Muscle layer of duodenum (tissue), 2 donors: ENCODE results near the gene LEMD3.

Experiments
- H3K27ac ChIP-seq: one replicate; pipeline ENCODE4 v1.7.0; 2013; ENCODE audit warnings: mild to moderate bottlenecking, low read length
- H3K27me3 ChIP-seq: one replicate; pipeline ENCODE4 v1.7.0; 2013; ENCODE audit warnings: low read depth, mild to moderate bottlenecking, control low read depth, low read length
- H3K36me3 ChIP-seq, 2 donors: one replicate each; pipeline ENCODE4 v1.7.0; 2013; ENCODE audit warnings: low read length in 2 of 2, control low read depth in 1 of 2, mild to moderate bottlenecking in 1 of 2; ENCODE audit not compliant: insufficient read depth in 2 of 2, control insufficient read depth in 1 of 2
- H3K4me1 ChIP-seq, 2 donors: one replicate each; pipeline ENCODE4 v1.7.0; 2013; ENCODE audit warnings: low read length in 2 of 2, mild to moderate bottlenecking in 2 of 2, control low read depth in 1 of 2, moderate library complexity in 1 of 2; ENCODE audit not compliant: insufficient read depth in 2 of 2, control insufficient read depth in 1 of 2
- H3K4me3 ChIP-seq, 2 donors: one replicate each; pipeline ENCODE4 v1.7.0; 2013; ENCODE audit warnings: low read length in 2 of 2, low read depth in 1 of 2, mild to moderate bottlenecking in 1 of 2
- H3K9me3 ChIP-seq, 2 donors: one replicate each; pipeline ENCODE4 v1.7.0; 2013; ENCODE audit warnings: low read length in 2 of 2, control low read depth in 1 of 2, mild to moderate bottlenecking in 1 of 2; ENCODE audit not compliant: control insufficient read depth in 1 of 2
- donor health status: healthy.

The LEMD3 gene

DNA sequence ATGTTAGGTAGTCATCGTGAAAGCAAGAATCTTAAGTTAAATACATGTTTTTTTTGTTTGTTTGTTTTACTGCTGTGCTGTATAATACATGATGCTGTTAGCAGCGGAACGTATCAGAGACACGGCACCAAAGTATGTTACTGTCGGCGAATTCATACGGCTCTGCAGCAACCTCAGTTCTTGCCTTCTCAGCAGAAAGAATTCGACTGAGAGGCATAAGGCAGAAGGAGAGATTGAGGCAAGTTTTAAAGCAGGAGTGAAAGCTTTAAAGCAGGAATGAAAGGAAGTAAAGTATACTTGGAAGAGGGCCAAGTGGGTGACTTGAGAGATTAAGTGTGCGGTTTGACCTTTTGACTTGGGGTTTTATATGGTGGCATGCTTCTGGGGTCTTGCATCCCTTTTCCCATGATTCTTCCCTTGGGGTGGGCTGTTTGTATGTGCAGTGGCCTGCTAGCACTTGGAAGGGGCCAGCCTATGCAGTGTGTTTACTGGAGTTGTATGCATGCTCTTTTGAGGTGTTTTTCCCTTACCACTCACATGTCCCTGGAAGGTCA is 23.7 kb downstream of the LEMD3 start:
- Histone ChIP-seq H3K4me3 (no peak overlapping the region), H3K4me1 (peaks cover 0 to 28% of the 10 kb centered on the region in 2 donors), H3K27ac (no peak overlapping the region), H3K36me3 (no peaks in the 10 kb centered on the region), H3K9me3 (no peaks in the 10 kb centered on the region), H3K27me3 (no peaks in the 10 kb centered on the region)

DNA sequence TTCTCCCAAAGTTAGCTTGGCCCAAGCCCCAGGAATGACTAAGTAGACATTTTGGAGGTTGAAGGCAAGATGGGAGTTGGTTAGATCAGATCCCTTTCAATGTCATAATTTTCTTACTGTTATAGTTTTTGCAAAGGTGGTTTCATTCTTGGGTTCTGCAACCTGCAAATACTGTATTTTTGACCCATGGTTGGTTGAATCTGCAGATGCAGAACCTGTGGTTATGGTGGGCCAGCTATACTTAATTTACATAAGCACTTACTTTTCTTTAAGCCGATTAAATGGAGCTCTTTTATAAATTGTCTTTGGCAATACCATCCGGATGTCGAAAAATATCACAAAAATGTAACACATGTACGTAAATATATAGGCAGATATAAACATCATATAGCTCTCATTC is 25.6 kb downstream of the LEMD3 start:
- Histone ChIP-seq H3K36me3 (no peaks in the 10 kb centered on the region), H3K27me3 (no peaks in the 10 kb centered on the region), H3K9me3 (no peaks in the 10 kb centered on the region), H3K27ac (no peak overlapping the region), H3K4me1 (peaks cover 0 to 16% of the 10 kb centered on the region in 2 donors), H3K4me3 (no peak overlapping the region)

DNA sequence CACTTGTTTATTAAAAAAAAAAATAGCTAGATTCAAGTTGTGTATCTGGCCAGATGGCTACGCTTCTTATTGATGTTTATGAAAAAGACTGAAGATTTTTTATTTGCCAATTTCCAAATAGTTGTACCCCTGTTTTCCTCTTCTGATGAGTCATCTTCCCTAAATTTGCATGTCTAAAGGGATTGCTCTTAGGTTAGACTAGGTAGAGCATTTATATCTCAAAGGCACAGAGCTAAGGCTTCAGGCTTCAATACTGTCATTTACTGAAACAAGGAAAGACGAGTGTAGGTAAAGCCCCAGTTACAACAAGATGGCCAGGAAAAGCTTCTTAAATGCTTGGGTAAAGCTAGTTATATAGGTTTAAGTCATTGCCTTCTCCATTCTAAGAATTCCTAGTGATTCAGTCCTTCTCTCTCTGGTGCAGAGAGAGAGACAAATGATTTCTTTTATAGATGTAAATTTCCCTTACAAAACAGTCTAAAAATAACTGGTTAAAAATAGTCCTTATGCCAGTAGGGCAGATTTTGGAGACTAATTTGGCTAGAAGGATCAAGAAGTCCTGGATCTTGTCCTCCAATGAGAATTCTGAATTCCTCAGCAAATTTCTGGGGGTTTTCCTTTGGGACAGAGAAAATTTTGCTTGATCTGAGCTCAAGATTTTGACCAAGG is 26.1 kb downstream of the LEMD3 start:
- Histone ChIP-seq H3K4me3 (no peak overlapping the region), H3K27ac (no peak overlapping the region), H3K27me3 (no peaks in the 10 kb centered on the region), H3K9me3 (no peaks in the 10 kb centered on the region), H3K36me3 (no peaks in the 10 kb centered on the region), H3K4me1 (peaks cover 0 to 16% of the 10 kb centered on the region in 2 donors)

DNA sequence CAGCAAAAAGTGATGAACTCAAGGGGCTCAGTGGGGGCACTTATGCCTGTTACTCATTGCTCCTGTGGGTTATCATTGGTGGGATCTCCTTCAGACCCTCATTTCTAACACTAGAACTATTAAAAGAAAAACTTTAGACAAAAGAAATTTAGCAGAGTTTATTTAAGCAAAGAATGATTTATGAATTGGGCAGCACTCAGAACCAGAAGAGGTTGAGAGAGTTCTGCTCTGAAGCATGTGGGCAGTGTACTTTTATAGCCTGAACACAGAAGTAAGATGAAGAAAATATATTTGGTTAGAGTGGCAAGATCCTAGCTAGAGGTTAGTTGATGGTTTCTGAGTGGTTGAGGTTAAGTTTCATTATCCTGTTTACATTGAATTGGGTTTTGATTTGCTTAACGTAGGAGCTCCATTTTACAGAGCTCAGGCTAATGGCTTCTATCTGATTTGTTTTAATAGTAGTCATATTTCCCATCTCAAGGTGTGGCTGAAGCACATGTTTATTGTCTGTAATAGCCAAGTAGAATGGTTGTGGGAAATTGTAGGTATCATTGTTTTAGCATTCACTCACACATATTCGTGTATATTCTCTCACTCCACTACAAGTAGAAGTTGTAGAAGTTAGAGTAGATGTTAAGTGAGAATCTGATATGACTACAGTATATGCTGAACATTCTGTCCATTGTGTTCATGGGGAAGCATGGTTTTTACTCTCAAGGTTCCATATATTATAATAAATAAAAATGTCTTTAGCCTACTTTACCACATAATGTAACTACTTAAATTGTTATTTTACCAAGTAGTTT is 27.6 kb downstream of the LEMD3 start:
- Histone ChIP-seq H3K9me3 (no peaks in the 10 kb centered on the region), H3K4me3 (no peak overlapping the region), H3K27ac (no peak overlapping the region), H3K4me1 (peaks cover 0 to 19% of the 10 kb centered on the region in 2 donors), H3K36me3 (no peaks in the 10 kb centered on the region), H3K27me3 (no peaks in the 10 kb centered on the region)

DNA sequence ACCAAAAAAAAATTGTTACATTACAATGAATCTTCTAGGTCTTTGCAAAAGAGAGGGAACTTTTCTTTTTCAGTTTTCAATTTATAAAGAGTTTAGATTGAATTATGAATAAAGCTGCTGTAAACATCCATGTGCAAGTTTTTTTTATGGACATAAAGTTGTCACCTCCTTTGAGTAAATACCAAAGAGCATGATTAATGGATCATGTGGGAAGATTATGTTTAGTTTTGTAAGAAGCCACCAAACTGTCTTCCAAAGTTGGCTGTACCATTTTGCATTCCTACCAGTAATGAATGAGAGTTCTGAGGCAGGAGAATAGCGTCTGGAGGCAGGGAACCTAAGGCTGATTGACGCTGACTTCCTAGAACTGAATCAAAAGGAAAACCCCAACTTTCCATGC is 30.2 kb downstream of the LEMD3 start:
- Histone ChIP-seq H3K36me3 (no peaks in the 10 kb centered on the region), H3K9me3 (no peaks in the 10 kb centered on the region), H3K4me1 (peaks cover 0 to 10% of the 10 kb centered on the region in 2 donors), H3K27ac (no peak overlapping the region), H3K27me3 (no peaks in the 10 kb centered on the region), H3K4me3 (no peak overlapping the region)

DNA sequence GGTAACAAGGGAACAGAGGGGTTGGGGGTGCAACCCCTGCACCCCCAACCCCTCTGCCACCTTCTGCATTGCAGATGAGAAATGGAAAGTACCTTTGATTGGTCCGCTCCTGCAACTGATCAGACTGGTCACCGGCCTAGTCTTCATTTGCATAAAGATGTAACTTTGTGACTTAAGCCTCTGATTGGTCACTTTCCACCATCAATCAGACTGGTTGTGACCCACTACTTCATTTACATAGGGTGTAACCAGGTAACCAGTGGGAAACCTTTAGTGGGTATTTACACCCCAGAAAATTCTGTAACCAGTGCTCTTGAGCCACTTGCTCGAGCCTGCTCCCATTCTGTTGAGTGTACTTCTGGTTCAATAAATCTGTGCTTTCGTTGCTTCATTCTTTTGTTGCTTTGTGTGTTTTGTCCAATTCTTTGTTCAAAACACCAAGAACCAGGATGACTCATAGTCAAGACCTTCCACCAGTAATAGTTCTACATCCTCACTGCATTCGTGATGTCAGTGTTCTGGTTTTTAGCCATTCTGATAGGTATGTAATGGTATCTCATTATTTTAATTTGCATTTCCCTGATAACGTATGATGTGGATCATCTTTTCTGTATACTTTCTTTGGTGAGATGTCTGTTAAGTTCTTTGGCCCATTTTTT is 30.8 kb downstream of the LEMD3 start:
- Histone ChIP-seq H3K27ac (no peak overlapping the region), H3K27me3 (no peaks in the 10 kb centered on the region), H3K4me1 (peaks cover 0 to 7% of the 10 kb centered on the region in 2 donors), H3K9me3 (no peaks in the 10 kb centered on the region), H3K36me3 (no peaks in the 10 kb centered on the region), H3K4me3 (no peak overlapping the region)

DNA sequence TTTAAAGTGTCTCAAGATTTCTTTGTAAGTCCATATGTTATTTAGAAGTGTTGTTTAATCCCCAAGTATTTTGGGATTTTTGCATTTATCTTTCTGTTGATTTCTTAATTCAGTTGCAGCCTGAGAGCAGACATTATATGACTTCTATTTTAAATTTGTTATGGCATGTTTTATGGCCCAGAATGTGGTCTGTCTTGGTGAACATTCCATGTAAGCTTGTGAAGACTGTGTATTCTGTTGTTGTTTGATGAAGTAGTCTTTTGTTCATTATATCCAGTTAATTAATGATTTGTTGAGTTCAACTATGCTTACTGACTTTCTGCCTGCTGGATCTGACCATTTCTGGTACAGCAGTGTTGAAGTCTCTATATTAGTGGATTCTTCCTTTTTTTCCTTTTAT is 34.0 kb downstream of the LEMD3 start:
- Histone ChIP-seq H3K27ac (no peak overlapping the region), H3K27me3 (no peaks in the 10 kb centered on the region), H3K4me1 (peaks cover 1 to 11% of the 10 kb centered on the region in 2 donors), H3K36me3 (no peaks in the 10 kb centered on the region), H3K4me3 (no peak overlapping the region), H3K9me3 (no peaks in the 10 kb centered on the region)

DNA sequence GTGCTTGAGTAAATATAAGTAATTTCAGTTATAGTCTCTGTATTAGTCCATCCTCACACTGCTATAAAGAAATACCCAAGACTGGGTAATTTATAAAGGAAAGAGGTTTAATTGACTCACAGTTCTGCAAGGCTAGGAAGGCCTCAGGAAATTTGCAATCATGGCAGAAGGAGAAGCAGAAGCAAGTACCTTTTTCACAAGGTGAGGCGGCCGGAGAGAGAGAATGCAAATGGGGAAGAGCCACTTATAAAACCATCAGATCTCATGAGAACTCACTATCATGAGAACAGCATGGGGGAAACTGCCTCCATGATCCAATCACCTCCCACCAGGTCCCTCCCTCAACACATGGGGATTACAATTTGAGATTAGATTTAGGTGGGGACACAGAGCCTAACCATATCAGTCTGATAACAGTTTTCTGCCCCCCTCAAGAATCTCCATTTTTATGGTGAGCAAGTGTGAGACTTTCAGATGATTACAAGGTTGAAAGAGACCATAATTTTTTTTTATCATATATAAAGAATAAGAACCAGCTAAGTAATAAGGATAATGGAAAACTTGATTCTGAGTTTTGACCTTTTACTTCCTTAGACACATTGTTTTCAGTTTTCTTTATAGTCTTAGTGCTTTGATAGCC is 35.6 kb downstream of the LEMD3 start:
- Histone ChIP-seq H3K36me3 (no peaks in the 10 kb centered on the region), H3K4me1 (peaks cover 4 to 13% of the 10 kb centered on the region in 2 donors), H3K27ac (no peak overlapping the region), H3K27me3 (no peaks in the 10 kb centered on the region), H3K4me3 (no peak overlapping the region), H3K9me3 (no peaks in the 10 kb centered on the region)

DNA sequence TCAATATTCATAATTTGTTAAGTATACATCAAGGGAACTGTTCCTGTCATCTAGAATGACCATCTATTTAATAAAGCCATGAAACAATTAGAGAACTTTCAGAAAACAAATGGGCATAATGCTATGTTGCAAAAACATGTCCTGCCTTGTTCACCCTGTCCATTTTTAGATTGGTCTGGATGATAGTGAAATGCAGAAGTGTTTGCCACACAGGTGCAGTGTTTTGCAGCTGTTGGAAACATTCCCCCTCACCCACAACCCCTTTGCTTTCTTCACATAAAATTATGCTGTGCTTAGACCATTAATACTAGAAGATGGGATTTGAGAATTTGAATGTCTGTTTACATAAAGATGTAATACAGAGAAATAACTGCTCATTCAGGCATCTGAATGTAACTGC is 36.5 kb downstream of the LEMD3 start:
- peaks cover 4 to 17% of the 10 kb centered on the region in 2 donors for H3K4me1 ChIP-seq

DNA sequence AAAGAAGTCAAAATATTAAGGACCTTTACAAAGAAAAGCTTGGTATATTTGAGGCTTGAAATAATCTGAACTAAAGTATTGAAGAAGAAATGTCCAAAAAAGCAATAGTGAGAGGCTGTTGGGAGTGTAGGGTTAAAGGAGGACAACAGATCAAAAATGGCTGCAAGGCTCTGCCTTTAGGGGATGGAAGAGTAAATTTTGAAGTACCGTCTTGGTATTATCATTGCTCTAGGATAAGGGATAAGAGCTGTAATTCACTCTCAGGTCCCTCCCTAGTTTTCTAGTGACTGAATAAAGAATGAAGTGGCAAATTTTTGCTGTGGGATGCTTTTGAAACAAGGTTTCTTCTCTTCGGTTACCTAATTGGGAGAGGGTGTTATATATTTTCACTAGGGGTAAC is 38.7 kb downstream of the LEMD3 start:
- Histone ChIP-seq H3K27me3 (no peaks in the 10 kb centered on the region), H3K4me3 (no peak overlapping the region), H3K4me1 (peaks cover 4 to 14% of the 10 kb centered on the region in 2 donors), H3K36me3 (no peaks in the 10 kb centered on the region), H3K27ac (no peak overlapping the region), H3K9me3 (no peaks in the 10 kb centered on the region)

More for the DNA sequence above, 36.5 kb downstream of the LEMD3 start:
- Histone ChIP-seq H3K36me3 (no peaks in the 10 kb centered on the region), H3K27me3 (no peaks in the 10 kb centered on the region), H3K4me3 (no peak overlapping the region), H3K27ac (no peak overlapping the region), H3K9me3 (no peaks in the 10 kb centered on the region)
